Measurements from ENCODE around the gene ARL6IP5.

ARL6IP5 gene, protein sequence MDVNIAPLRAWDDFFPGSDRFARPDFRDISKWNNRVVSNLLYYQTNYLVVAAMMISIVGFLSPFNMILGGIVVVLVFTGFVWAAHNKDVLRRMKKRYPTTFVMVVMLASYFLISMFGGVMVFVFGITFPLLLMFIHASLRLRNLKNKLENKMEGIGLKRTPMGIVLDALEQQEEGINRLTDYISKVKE

DNA sequence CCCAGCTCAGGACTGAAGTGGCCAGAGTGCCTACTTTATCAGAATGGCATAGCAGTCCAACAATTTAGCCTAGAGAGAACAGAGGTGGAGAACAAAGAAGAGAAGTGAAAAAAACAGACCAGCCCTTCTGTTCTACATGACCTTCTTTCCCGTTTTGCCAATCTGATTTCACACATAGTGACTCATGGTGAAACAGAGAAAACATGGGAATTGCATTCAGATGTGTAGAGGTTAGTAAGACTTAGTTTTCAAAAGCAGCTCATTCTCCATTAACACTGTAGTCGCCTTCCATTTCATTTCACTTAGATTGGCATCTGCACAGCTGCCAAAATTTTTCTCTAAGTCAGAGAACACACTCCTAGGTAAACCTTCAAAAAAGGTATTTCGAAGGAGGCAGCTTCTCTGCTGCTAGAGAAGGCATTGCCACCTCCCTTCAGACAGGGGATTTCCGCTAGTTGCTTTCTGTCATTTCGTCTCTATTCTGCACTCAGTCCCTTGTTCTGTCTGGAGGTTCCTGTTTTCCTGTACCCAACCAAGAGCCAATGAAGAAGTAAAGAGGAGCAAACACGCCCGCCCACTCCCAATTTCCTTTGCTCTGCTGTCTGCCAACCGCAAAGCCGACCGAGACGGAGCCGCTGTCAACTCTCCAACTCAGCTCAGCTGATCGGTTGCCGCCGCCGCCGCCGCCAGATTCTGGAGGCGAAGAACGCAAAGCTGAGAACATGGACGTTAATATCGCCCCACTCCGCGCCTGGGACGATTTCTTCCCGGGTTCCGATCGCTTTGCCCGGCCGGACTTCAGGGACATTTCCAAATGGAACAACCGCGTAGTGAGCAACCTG is at the start of gene ARL6IP5:
Gene ARL6IP5 (plus strand): TSS at position 612 of the 842 bp plus-strand sequence. CDS start 111 bp downstream, at position 723.
- DNase-seq (ENCODE audit: low read depth in 3 of 3, low spot score in 1 of 3), result peak; percentile 77 to 81 (median 79)

DNA sequence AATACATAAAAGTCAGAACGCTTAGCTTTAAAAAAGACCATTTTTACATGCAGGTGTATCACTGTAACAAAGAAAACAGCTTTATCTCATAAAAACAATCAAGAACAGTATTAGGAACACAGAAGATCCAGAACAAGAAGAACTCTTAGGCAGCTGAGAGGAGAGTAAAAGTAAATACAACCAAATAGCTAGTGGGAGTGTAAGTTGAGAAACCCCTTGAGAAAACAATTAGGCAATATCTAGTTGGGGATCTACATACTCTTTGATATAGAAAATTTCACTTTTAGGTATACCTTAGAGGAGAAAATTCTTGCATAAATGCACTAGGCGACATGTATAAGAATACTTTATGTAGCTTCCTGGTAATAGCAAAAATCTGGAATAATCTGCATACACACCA is 40.1 kb upstream of the ARL6IP5 start:
- DNase-seq (ENCODE audit: low read depth in 3 of 3, low spot score in 1 of 3), result no peak

DNA sequence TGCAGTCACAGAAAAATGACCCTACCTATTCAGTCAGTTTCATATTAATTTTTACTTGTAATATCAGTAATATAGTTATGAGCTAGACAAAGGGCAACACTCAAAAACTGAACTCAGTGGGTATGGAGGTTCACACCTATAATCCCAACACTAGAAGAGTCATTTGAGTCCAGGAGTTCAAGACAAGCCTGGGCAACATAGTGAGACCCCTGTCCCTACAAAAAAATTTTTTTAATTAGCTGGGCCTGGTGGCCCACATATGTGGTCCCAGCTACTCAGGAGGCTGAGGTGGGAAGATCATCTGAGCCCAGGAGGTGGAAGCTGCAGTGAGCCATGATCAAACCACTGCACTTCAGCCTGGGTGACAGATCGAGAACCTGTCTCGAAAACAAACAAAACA is 35.7 kb upstream of the ARL6IP5 start:
- DNase-seq (ENCODE audit: low read depth in 3 of 3, low spot score in 1 of 3), result no peak

DNA sequence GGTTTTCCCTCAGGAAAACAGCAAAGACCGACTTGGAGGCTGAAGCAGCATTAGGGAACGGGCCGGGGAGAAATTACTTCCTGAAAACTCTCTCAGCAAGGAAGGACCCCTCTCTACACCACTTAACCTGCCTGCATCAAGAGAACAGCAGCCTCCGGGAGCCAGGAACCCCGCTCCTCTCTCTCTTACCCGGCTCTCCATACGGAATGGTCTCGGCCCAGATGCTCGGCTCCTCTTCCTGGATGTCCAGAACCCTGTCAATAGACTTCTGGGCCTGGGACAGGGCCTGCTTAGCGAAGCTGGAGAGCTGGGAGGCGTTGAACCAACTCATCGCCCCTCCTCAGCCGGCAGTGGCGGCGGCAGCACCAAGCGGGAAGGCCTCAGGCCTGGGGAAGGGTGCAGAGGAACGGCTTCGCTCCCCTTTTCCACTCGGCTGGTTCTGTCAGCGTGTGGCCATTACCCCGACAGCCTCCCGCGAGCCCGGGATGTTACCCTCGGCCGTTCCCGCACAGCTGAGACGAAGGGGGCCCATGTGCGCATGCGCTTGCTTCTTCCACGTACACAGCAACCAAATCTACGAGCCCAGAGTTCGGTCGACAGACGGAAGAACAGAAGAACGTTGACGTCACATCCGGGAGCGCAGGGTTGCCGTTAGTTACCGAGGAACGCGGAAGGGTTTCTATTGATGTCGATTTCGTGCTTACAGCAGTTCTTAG is 32.8 kb upstream of the ARL6IP5 start, which contains the start of gene TMF1:
Gene TMF1 (minus strand): TSS at position 578 of the 716 bp plus-strand sequence. CDS start 247 bp downstream, at position 331.
- peak; percentile 94 for DNase-seq (ENCODE audit: low read depth in 3 of 3, low spot score in 1 of 3)

DNA sequence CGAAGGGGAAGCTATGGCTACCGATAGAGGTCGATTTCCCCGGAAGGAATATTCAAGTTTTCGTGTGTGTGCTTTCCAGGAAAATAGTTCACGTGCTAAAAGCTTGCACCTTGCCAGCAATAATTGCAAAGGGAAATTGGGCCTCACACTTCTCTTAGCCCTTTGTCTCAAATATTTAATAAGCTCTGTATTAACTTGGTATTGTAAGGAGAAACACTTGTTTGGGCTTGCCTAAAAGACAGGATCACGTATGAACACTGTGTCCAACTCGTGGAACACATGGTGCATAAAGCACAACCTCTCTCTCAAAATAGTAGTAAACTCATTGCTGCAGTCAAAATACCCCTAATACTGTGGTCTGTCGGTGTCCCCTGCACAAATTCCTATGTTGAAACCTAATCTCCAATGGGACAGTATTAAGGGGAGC is 32.3 kb upstream of the ARL6IP5 start:
- no peak for DNase-seq (ENCODE audit: low read depth in 3 of 3, low spot score in 1 of 3)

DNA sequence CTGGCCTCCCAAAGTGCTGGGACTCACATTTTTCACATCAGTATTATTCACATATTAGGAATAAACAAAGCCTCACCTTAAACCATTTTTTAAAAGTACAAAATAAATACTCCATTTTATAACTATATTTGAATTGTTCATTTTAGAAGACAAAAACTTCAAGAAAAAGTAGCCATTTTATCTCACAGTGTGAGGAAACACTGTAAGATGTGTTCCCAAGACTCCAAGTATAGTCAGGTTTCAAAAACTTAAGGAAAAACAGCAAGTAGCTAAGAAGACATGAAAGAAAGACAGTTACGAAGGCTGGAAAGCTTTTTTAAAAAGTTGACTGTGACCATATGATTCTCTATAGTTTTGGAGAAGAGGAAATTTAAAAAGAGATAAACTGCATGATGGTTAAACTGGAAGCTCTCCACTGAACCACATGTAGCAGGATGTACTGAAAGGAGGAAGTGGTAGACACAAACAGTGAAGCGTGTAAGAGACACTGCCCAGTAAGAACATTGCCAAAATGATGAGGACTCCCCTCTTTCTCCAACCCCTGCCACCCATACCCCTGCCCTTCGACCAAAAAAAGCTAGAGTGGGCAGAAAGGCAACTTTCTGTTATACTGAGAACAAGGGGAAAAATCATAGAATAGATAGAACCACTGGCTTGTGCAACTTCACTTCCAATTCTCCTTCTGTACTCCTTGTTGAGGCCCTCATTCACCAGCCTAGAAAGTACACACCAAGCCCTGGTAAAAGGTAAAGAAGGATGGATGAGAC is 26.4 kb upstream of the ARL6IP5 start:
- DNase-seq (ENCODE audit: low read depth in 3 of 3, low spot score in 1 of 3), result no peak

DNA sequence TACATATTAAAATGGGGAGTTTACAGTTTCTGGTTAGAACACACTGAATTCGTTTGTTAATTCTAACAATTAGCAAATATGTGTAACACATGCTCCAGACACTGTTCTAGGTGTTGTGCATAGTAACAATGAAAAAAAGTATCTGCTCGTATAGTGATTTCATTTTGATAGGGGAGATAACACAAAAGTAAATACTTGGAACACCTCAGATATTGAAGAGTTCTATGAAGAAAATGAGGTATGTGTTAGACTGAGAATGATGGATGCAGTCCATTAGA is 25.9 kb upstream of the ARL6IP5 start:
- DNase-seq (ENCODE audit: low read depth in 3 of 3, low spot score in 1 of 3), result no peak

DNA sequence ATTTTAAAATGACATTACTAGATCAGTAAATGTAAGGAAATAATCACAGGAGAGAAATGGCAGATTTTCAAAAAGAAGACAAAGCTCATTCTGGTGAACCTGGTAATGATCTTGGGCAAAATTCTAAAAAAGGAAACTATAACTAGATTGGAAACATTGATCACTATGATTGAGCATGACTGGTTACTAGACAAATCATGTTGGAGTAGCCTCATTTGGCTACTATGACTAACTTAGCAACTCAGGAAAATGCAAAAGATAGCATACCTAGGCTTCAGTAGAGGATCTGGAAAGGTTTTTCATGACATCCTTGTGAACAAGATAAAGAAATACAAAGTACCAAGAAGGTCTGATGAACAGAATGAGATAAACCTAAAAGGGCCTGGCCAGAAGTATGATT is 25.0 kb upstream of the ARL6IP5 start:
- DNase-seq (ENCODE audit: low read depth in 3 of 3, low spot score in 1 of 3), result no peak

DNA sequence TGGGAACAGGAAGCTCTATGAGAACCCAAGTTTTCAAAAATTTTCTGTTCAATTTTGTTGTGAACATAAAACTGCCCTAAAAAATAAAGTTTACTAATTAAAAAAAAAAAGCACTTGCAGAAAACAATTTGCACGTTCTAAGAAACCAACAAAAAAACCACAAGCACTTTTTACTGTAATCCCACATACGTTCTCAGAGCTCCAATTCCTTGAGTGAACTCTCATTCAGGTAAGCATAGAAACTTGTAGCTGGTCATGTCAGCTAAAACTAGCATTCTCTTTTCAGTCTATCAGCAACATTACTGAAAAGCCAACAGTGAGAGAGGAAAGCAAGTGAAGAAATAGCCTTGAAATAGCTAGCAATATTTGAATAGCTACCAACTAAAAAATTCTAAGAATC is 21.1 kb upstream of the ARL6IP5 start:
- DNase-seq (ENCODE audit: low read depth in 3 of 3, low spot score in 1 of 3), result no peak

DNA sequence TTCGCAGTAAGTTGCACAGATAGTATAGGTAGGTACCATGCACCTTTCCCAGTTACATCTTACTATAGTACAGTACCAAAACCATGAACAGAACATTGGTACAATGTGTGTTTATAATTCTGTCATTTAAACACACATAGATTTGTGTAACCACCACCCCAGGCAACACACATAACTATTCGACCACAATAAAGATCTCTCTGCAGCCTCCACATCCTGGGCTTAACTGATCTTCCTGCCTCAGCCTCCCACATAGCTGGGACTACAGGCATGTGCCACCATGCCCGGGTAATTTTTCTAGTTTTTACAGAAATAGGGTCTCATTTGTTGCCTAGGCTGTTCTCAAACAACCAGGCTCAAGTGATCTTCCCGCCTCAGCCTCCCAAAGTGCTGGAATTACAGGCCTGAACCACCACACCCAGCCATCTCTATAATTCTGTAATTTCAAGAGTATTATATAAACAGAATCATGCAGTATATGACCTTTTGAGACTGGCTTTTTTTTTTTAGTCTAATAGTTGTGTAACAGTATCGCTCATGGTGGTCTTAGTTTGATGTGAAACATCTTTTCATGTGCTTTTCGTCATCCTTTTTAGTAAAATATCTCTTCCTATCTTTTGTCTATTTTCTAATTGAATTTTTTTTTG is 19.3 kb upstream of the ARL6IP5 start:
- DNase-seq (ENCODE audit: low read depth in 3 of 3, low spot score in 1 of 3), result no peak

DNA sequence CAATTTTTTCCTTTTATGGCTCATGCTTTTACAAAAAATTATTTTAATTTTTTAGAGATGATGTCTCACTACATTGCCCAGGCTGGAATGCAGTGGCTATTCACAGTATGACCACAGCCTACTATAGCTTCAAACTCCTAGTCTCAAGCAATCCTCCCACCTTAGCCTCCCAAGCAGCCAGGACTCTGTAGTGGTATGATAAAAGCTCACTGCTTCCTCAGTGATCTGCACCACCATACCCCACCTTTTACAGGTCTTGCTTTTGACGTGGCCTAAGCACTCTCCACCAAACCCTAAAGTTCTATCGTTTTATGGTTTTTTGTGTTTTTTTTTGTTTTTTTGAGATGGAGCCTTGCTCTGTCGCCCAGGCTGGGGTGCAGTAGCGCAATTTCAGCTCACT is 18.6 kb upstream of the ARL6IP5 start:
- DNase-seq (ENCODE audit: low read depth in 3 of 3, low spot score in 1 of 3), result no peak

DNA sequence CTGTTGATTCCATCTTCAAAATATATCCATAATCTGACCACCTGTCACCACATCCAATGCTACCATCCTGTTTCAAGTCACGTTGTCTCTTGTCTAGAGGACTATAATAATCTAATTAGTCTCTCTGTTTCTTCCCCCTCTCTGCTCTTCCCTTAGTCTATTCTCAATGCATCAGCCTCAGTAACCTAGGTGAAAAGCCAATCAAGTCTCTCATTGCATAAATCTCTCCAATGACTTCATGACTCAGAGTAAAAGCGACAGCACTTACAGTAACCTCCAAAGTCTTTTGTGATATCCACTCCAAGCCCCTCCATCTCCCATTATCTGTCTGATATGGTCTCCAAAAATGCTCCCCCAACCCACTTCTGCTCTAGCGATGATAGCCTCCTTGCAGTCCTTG is 11.8 kb upstream of the ARL6IP5 start:
- DNase-seq (ENCODE audit: low read depth in 3 of 3, low spot score in 1 of 3), result no peak

DNA sequence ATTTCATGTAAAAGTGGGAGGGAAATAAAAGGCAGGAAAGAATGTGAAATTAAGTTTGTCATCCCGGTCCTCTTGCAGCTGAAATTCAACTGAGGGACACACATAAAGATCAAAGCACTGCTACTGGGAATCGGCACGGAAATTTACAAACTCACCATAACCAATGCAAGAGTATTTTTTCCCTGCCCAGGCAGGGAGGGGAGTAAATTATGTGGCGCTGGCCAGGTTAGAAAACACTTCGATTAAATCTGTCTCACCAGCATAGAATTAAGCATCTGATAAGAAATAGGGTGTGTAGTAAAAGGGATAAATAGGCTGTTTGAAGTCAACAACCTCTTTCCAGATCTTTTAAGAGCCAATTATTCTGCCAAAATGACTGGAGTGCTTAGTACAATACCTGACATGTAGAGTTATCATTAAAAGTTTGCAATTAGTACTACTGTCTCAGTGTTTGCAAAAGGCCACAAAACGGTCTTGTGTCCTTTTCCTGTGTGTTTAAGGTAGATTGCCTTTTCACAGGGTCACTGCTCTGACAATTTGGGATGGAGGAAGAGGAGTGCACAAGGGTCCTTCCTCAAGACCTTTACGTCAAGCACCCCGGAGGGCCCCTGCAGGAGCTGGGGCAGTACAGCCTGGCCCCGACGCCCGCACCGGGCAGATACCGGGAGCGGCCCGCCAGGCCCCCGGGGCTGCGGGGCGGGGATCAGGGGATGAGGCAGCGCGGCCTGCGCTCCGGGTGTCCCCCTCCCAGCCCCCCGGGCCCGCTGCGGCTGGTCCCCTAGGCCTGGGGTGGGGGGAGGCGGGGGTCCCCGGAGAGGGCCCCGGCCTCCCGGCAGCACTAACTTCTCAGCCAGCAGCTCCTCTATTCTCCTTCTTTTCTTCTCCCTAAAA is 5.2 kb upstream of the ARL6IP5 start:
- DNase-seq (ENCODE audit: low read depth in 3 of 3, low spot score in 1 of 3), result no peak

DNA sequence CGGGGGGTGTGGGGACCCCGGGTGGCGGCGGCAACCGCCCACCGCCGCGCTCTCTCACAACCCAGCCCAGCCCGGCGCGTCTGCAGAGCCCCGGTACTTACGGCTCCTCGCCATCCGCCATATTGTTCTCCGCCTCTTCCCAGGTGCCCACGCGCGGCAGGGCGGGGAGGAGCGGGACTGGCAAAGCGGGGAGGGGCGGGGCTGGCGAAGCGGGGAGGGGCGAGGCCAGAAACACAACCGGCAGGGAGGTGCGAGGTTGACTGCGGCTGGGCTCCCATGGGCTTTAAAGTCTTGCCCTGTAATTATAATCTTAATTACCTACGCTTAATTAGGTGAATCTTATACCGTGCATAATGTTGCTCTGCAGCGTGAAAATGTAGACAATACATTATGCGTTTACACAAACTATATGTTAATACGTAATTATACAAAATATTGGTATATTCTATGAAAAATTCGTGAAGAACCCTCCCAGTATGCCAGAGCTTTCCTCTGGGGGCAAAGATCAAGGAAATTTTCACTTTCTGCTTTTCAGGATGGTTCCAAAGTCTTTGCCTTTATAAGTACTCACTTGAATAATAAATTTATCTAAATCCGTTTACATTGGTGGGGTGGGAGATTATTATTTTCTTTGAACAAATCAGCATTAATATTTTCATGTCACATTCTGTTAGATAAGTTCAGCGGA is 4.4 kb upstream of the ARL6IP5 start, which contains the start of gene UBA3:
Gene UBA3 (minus strand): TSS at position 133 of the 688 bp plus-strand sequence. CDS start 12 bp downstream, at position 121.
- DNase-seq (ENCODE audit: low read depth in 3 of 3, low spot score in 1 of 3), result peak; percentile 78 to 90 (median 79)

DNA sequence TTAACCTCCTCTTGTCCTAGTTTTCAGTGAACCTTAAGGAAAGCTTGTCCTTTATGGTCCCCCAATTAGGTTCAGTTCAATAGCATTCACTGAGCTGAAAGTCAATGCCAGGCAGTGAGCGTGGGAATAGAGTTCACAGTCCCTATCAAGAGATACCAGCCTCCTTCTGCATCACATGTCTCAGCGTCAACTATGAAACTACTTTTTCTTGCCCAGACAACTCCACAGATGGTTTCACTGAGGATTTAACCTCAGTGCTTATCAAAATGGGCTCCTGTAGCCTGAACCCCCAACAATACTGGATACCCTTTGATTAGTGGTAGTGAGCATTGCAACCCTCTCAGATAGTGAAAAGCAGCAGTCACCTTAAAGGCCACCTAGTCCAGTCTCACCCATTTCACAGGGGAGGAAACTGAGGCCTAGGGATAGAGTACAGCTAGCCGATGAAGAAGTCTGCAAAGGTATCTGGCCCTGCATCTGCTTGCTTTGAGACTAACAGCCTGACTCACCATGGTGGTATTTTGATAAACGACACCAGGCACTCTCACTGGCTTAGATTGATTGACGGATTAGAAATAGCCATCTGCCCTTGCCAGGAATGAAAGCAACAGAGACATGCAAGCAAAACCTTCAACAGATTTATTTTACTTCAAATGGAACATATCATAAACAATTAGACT is 3.0 kb upstream of the ARL6IP5 start:
- no peak for DNase-seq (ENCODE audit: low read depth in 3 of 3, low spot score in 1 of 3)

DNA sequence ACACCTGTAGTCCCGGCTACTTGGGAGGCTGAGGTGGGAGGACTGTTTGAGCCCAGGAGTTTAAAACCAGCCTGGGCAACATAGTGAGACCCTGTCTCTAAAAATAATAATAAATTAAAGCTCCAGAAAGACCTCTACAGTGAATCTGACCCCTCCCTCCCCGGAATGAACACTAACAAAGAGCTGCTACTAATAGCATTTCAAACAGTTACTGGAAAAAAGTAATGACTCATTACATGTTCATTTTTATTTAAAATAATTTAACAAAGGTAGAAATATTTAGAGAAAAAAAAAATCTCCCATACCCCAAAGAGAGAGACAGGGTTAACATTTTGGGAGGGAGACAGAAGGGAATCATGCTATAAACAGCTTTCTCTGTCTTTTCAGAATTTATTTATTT is 2.4 kb upstream of the ARL6IP5 start:
- no peak for DNase-seq (ENCODE audit: low read depth in 3 of 3, low spot score in 1 of 3)

DNA sequence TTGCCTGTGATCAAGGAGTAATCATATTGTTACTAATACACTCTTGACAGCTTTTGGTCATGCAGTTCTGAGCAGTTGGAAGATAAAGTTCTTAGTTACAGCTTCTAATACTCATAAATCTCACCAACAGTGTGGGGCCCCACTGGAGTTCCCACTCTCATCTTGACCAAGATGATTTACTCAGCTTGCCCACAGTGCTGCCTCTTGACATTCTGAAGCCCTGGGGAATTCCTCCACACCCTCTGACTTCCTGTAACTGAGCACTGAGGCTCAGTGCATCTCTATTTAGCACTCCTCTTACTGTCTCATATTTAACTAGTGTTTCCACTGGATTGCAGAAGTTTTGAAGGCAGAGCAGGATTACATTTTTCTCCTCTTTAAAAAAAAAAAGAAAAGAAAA is 1.9 kb upstream of the ARL6IP5 start:
- peak; percentile 26 to 36 (median 33) for DNase-seq (ENCODE audit: low read depth in 3 of 3, low spot score in 1 of 3)

DNA sequence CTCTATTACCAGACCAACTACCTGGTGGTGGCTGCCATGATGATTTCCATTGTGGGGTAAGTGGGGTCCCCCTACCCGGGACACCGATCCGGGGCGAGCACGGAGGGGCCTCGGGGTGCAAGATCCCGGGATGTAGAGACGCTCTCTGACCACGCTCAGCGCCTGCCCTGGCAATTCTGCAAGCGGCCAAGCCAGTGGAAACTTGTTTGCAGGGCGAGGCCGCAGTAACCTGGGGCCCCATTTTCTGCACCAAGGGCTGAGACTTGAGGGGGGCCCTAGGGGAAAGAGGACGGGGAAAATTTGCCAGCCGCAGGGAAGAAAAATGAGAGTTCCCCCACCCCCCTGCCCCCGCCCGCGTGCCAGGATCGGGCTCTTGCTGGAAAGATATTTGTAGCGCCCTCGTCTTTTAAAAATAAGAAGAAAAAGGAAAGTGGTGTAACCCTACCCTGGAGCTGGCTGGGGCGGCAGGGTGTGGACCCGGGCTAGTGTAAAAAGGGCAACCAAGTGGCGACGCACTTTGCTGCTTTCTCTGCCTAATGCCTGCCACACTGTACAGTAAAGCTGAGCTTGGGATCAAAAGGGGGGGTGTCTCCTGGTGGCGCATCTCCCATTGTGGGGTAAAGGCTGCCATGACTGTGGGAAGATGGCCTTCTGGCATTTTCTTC is 563 bp downstream of the ARL6IP5 start:
- no peak for DNase-seq (ENCODE audit: low read depth in 3 of 3, low spot score in 1 of 3)

All from stimulated activated CD4-positive, alpha-beta T cell treated with anti-CD3 and anti-CD28 coated beads, TNF-alpha, amount 100 ng/mL, for 1 hour (primary cell).